OCI-LY3 (cell line): ENCODE results near the gene ALCAM.

Experiments used
- H2AFZ ChIP-seq: fragments of 200-600, 300-600 bp; shearing (Covaris generic); 2 replicates; pipeline ENCODE4 v1.6.0; 2014; ENCODE audit warnings: antibody characterized with exemption, low read depth, low read length
- H3K27ac ChIP-seq: fragments of 200-600, 300-600 bp; sonication (generic); 2 replicates; pipeline ENCODE4 v1.5.1; 2014; ENCODE audit warnings: mild to moderate bottlenecking, low read length, moderate library complexity, mixed read lengths
- H3K27me3 ChIP-seq: fragments of 200-600, 300-600 bp; sonication (generic); 2 replicates; pipeline ENCODE4 v1.6.1; 2014; ENCODE audit warnings: low read depth, low read length, mixed read lengths
- H3K36me3 ChIP-seq: fragments of 200-600, 300-600 bp; sonication (generic); replicated peaks from 2 replicates; pipeline ENCODE3; 2014; ENCODE audit warnings: low read depth, low read length, mixed read lengths
- H3K4me1 ChIP-seq: fragments of 300-600, 200-600 bp; sonication (generic); 2 replicates; pipeline ENCODE4 v1.6.1; 2014; ENCODE audit warnings: low read length, mixed read lengths
- H3K4me2 ChIP-seq: fragments of 200-600, 300-600 bp; sonication (generic); 2 replicates; pipeline ENCODE4 v1.6.1; 2014; ENCODE audit warnings: low read length, mixed read lengths
- H3K4me3 ChIP-seq: fragments of 300-600, 200-600 bp; sonication (generic); 2 replicates; pipeline ENCODE4 v1.5.1; 2014; ENCODE audit warnings: antibody characterized with exemption, mild to moderate bottlenecking, low read length, moderate library complexity
- H3K79me2 ChIP-seq: fragments of 300-600, 200-600 bp; shearing (Covaris generic); 2 replicates; pipeline ENCODE4 v1.6.1; 2014; ENCODE audit warnings: mild to moderate bottlenecking, low read length, mixed read lengths
- H3K9ac ChIP-seq: fragments of 300-600, 200-600 bp; shearing (Covaris generic); 2 replicates; pipeline ENCODE4 v1.6.0; 2014; ENCODE audit warnings: mild to moderate bottlenecking, low read length, moderate library complexity
- H3K9me3 ChIP-seq: fragments of 200-600, 300-600 bp; shearing (Covaris generic); 2 replicates; pipeline ENCODE4 v1.6.1; 2014; ENCODE audit warnings: low read length, mixed read lengths; ENCODE audit not compliant: insufficient read depth
- H4K20me1 ChIP-seq: fragments of 200-600, 300-600 bp; sonication (generic); 2 replicates; pipeline ENCODE4 v1.6.1; 2016; ENCODE audit warnings: low read length, mixed read lengths; ENCODE audit not compliant: insufficient read depth
- EZH2phosphoT487 ChIP-seq: fragments of 200-600 bp; shearing (Covaris generic); IDR thresholded peaks from 2 replicates; pipeline ENCODE4 v1.6.1; 2018; ENCODE audit warnings: antibody characterized with exemption, mixed run types, low read depth
- TF ChIP-seq, protein P1 (sequence below): fragments of 200-600, 300-600 bp; sonication (generic); IDR thresholded peaks from 2 replicates; pipeline ENCODE4 v1.5.1; 2014; ENCODE audit warnings: antibody characterized with exemption, low read length, low read depth

Gene ALCAM

DNA sequence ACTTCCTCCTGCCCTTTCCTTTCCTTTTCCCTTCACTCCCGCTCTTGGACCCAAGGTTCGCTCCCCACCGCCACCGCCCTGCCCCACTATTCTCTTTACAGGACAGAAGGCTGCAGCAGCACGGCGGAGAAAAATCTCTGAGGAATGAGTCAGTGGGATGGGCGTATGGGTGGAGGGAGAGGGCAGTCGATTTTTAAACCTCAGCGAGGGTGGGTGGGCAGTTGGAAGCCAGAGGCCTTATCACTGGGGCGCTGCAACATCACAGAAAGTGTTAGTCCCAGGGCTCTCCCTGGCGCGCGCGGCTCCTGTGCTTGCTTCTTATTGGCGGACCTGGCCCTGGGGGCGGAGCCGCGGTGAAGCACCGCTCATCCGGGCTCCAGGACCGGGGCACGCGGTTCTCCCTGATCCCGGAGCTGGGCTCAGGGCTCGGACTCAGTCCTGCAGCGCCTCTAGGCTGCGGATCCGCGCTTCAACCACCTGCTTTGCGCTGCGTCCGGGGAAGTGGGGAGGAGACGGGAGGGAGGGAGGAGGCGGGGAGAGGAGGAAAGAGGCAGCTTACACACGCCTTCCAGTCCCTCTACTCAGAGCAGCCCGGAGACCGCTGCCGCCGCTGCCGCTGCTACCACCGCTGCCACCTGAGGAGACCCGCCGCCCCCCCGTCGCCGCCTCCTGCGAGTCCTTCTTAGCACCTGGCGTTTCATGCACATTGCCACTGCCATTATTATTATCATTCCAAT, at the start of gene ALCAM:
Gene ALCAM (plus strand): TSS at position 584 of the 737 bp plus-strand sequence.
- H4K20me1 ChIP-seq, result peaks cover 9% of the 10 kb centered on the region; the same call in 1 of the 2 replicates
- peak within 1 kb of the TSS; percentile 96 for H3K9ac ChIP-seq
- H3K4me2 ChIP-seq, result peak within 1 kb of the TSS; percentile 95
- peak within 1 kb of the TSS; percentile 92 for H3K4me3 ChIP-seq
- no peaks in the 10 kb centered on the region for H3K27me3 ChIP-seq
- H3K27ac ChIP-seq, result peak within 1 kb of the TSS; percentile 89
- peak within 1 kb of the TSS; percentile 89 for H2AFZ ChIP-seq
- no peak for TF ChIP-seq EZH2phosphoT487
- TF ChIP-seq, protein P1, sequence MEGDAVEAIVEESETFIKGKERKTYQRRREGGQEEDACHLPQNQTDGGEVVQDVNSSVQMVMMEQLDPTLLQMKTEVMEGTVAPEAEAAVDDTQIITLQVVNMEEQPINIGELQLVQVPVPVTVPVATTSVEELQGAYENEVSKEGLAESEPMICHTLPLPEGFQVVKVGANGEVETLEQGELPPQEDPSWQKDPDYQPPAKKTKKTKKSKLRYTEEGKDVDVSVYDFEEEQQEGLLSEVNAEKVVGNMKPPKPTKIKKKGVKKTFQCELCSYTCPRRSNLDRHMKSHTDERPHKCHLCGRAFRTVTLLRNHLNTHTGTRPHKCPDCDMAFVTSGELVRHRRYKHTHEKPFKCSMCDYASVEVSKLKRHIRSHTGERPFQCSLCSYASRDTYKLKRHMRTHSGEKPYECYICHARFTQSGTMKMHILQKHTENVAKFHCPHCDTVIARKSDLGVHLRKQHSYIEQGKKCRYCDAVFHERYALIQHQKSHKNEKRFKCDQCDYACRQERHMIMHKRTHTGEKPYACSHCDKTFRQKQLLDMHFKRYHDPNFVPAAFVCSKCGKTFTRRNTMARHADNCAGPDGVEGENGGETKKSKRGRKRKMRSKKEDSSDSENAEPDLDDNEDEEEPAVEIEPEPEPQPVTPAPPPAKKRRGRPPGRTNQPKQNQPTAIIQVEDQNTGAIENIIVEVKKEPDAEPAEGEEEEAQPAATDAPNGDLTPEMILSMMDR, result peak; percentile 61
- H3K9me3 ChIP-seq, result no peaks in the 10 kb centered on the region
- H3K79me2 ChIP-seq, result peaks cover 49% of the 10 kb centered on the region
- no peaks in the 10 kb centered on the region for H3K36me3 ChIP-seq
- H3K4me1 ChIP-seq, result peaks cover 44% of the 10 kb centered on the region

DNA sequence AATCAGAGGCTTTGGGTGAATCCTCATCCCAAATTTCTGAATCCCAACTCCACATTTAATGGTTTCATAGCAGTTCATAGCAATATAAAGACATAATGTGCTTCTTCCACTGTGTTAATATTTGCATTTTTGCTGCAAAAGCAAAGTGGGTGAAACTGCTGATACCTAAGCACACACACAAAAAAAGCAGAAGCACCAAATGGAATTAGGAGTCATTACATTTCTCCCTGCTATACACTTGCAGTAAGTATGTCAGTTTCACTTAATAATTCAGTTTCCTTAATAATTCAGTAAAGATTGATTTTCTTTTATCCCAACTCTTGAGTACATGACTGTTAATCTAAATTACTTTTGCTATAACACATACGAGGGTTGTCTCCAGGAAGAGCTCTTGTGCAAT, 48.9 kb upstream of the ALCAM start:
- Histone ChIP-seq H3K4me3 (peak overlapping the region; percentile 10; the same call in 1 of the 2 replicates), H3K79me2 (no peaks in the 10 kb centered on the region), H3K9ac (peak overlapping the region; percentile 6; the same call in 1 of the 2 replicates), H3K27me3 (no peaks in the 10 kb centered on the region), H3K9me3 (no peaks in the 10 kb centered on the region), H4K20me1 (no peaks in the 10 kb centered on the region), H3K4me1 (peaks cover 53% of the 10 kb centered on the region), H3K4me2 (peak overlapping the region; percentile 53), H2AFZ (peak overlapping the region; percentile 36), H3K36me3 (peaks cover 10% of the 10 kb centered on the region), H3K27ac (peak overlapping the region; percentile 39)
- TF ChIP-seq, protein P1, result no peak
- TF ChIP-seq EZH2phosphoT487, result no peak

DNA sequence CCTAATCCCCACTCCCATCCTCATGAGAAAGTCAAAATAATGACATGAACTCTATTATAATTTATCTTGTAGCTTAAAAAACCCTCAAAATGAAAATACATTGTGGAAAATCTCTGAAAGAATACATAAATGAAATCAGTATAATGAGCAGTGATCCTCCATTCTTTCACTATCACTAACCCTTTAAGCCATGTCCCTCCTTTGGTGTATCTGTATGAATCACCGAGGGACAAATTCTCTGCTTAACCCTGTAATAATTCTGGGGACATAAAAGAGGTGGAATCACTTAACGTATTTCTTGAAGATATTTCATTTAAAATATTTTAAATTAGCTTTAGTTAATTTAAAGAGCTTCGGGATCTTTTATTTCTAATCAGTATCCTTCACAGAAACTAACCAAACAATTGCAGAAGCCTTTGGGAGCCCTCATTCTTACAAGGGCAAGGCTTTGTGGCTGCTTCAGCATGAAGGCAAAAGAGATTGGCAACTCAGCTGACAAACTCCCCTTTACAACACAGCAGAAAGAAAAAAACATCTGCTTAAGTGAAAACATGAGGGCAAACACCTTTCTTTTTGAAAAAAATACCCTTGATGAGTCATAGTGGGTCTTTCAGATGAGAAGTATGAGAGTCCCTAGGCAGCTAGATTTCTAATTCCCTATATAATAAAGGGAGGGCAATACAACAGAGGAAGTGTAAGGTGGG, 44.0 kb upstream of the ALCAM start:
- H2AFZ ChIP-seq, result peak overlapping the region; percentile 58; the same call in 1 of the 2 replicates

More for the DNA sequence above, 44.0 kb upstream of the ALCAM start:
- Histone ChIP-seq H3K9ac (peak overlapping the region; percentile 71), H3K79me2 (no peaks in the 10 kb centered on the region), H3K27ac (peak overlapping the region; percentile 97), H3K4me3 (peak overlapping the region; percentile 58), H3K9me3 (peaks cover 8% of the 10 kb centered on the region), H3K4me1 (peaks cover 47% of the 10 kb centered on the region), H3K4me2 (peak overlapping the region; percentile 74), H3K36me3 (peaks cover 17% of the 10 kb centered on the region), H3K27me3 (no peaks in the 10 kb centered on the region), H4K20me1 (no peaks in the 10 kb centered on the region)
- TF ChIP-seq, protein P1, result no peak
- no peak for TF ChIP-seq EZH2phosphoT487
